GM23338 (cell line): ENCODE measurements around the gene MYO18B.

Experiments
- EZH2 ChIP-seq: fragments of 200-600 bp; sonication (generic); IDR thresholded peaks from one replicate; pipeline ENCODE4 v1.8.0; 2017; ENCODE audit warnings: antibody characterized with exemption, mild to moderate bottlenecking, low read depth; ENCODE audit not compliant: unreplicated experiment
- JUNB ChIP-seq: IDR thresholded peaks from one replicate; pipeline ENCODE4 v1.6.1; 2016; ENCODE audit warnings: antibody characterized with exemption; ENCODE audit not compliant: unreplicated experiment
- POLR2AphosphoS5 ChIP-seq: IDR thresholded peaks from 2 replicates; pipeline ENCODE4 v1.6.1; 2016; ENCODE audit warnings: antibody characterized with exemption, low read depth
- REST ChIP-seq: IDR thresholded peaks from one replicate; pipeline ENCODE4 v1.6.1; 2018; ENCODE audit warnings: antibody characterized with exemption; ENCODE audit not compliant: unreplicated experiment
- ZNF114 ChIP-seq: fragments of 250-450 bp; sonication (Bioruptor Pico); IDR thresholded peaks from 2 replicates; pipeline ENCODE4 v1.5.0; 2020; ENCODE audit warnings: mild to moderate bottlenecking, moderate library complexity
- TF ChIP-seq, protein P1 (sequence below), 2 experiments: fragments of 200-600 bp in 1 of 2; sonication (generic) in 1 of 2; conservative IDR thresholded peaks; 2 replicates each; pipeline versions ENCODE4 v1.5.1 to v1.6.1; 2016 to 2017; ENCODE audit warnings: antibody characterized with exemption in 2 of 2, low read depth in 2 of 2, mild to moderate bottlenecking in 2 of 2, moderate library complexity in 1 of 2

DNA sequence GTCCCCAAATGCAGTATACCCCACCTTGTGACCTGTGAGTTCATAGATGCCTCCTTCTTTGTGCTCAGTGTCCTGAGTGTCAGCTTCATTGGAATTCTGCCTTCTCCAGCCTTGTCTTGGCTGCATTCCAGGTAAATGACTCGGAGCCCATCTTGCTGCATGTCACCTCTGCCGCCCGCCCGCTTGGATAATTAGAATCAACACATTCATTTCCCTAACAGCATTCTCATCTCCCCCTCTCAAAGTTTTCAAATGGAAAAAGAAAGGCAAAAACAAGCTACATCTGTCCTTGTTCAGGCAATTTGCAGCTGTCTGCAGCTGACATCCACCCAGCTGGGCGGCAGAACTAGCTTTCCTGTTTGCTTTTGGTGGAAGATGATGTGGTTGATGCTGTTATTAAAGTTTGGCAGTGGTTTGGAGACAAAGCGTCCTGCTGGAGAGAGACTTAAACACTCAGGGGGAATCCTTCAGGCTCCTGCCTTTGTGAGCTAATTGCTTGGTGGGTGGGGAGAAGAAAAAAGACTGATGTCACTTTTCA, 228.5 kb downstream of the MYO18B start:
- TF ChIP-seq, protein P1, sequence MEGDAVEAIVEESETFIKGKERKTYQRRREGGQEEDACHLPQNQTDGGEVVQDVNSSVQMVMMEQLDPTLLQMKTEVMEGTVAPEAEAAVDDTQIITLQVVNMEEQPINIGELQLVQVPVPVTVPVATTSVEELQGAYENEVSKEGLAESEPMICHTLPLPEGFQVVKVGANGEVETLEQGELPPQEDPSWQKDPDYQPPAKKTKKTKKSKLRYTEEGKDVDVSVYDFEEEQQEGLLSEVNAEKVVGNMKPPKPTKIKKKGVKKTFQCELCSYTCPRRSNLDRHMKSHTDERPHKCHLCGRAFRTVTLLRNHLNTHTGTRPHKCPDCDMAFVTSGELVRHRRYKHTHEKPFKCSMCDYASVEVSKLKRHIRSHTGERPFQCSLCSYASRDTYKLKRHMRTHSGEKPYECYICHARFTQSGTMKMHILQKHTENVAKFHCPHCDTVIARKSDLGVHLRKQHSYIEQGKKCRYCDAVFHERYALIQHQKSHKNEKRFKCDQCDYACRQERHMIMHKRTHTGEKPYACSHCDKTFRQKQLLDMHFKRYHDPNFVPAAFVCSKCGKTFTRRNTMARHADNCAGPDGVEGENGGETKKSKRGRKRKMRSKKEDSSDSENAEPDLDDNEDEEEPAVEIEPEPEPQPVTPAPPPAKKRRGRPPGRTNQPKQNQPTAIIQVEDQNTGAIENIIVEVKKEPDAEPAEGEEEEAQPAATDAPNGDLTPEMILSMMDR (conservative IDR thresholded peaks at IDR 0.05; ENCODE audit: low read depth in 2 of 2): no peak
- no peak for TF ChIP-seq REST
- no peak for TF ChIP-seq JUNB
- TF ChIP-seq EZH2: no peak
- TF ChIP-seq ZNF114 (CRISPR knock-in tag): no peak
- no peak for TF ChIP-seq POLR2AphosphoS5
